SW480 (cell line): ENCODE data around the gene ZNF821.
"Not testable (repeated sequence)": the region's sequence is repeated elsewhere in the genome, so short reads cannot be mapped to it uniquely, and the experiment has no call there.

Source experiments
- DNase-seq: peaks from one replicate; pipeline ENCODE4 v3.0.0-alpha.2; 2016; ENCODE audit warnings: low spot score

Gene ZNF821

GRCh38 chr16:71859762-71860521, 24.0 kb downstream of the ZNF821 start:
- DNase-seq = no peak

- no peak for DNase-seq
These were observed 27.9 kb downstream of the ZNF821 start for GRCh38 chr16:71855937-71856662.

GRCh38 chr16:71854369-71854948, 29.5 kb downstream of the ZNF821 start:
- DNase-seq = no peak

GRCh38 chr16:71853413-71853812, 30.6 kb downstream of the ZNF821 start:
- DNase-seq = no peak

- DNase-seq = no peak
These were observed 31.4 kb downstream of the ZNF821 start for GRCh38 chr16:71852561-71852960.

DNA sequence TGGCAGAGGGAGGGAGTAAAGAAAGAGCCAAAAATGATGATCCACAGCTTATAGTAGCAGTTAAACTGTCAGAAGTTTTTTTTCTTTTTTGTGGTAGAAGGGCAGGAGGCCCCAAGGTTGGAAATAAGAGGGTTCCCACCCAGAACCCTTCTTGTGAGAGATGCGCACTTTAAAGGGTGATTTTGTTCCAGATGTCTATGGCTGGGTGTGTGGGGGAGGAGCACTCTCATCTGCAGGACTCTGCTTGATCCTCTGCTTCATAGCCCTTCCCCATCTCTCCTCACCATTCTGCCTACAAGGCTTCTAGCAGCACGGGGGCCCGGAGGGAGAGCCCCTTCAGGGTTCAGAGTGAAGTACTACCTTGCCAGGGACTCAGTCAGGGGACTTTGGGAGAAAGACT, 31.8 kb downstream of the ZNF821 start:
- no peak for DNase-seq

- no peak for DNase-seq
These were observed 32.2 kb downstream of the ZNF821 start for GRCh38 chr16:71851746-71852145.

GRCh38 chr16:71848622-71849021, 35.4 kb downstream of the ZNF821 start:
- DNase-seq = no peak

- no peak for DNase-seq
These were observed 36.9 kb downstream of the ZNF821 start for GRCh38 chr16:71847096-71847495.

- no peak for DNase-seq
These were observed 37.6 kb downstream of the ZNF821 start for GRCh38 chr16:71846431-71846830.

DNA sequence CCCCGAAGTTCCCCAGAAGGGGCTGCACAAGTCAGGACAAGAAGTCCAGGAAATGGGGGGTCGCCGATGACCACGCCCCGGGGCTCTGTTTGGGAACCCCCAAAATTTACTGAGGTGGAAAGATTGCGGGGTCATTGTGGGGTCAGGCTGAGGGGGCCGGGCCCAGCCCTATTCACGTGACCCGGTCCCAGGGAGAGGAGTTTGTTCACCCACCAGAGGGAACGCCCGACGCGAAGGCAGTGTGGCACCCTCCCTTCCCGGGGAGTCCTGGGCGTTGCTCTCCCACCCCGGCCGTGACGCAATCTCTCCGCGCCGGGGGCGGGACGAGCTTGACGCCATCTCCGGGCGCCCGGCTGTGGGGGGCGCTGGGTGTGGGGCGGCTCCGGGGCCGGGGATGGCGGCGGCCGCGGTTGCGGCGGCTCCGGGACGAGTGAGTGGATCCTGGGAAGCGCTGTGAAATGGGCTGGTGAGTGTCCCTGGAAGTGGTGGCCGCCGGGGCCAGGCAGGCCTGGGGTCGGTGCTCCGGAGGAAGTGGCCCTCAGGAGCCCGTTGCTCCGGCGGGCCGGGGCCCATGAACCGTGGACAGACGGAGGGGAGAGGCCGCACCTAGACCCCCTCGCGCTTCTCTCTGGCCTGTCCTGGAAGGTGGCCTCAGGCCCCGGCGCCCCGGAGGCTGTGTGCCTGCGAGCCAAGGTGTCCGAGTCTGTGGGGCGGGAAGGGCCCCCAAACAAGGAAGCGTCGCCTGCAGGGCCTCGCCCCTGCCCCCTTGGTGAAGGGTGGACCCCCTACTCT, 38.1 kb downstream of the ZNF821 start, which contains the start of gene ATXN1L:
ATXN1L (plus strand) TSS at position 338 of the 792 bp plus-strand sequence. CDS start 3,765 bp downstream, outside the sequence.
- peak; percentile 85 for DNase-seq

- no peak for DNase-seq
These were observed 40.4 kb downstream of the ZNF821 start for GRCh38 chr16:71843572-71843971.

DNA sequence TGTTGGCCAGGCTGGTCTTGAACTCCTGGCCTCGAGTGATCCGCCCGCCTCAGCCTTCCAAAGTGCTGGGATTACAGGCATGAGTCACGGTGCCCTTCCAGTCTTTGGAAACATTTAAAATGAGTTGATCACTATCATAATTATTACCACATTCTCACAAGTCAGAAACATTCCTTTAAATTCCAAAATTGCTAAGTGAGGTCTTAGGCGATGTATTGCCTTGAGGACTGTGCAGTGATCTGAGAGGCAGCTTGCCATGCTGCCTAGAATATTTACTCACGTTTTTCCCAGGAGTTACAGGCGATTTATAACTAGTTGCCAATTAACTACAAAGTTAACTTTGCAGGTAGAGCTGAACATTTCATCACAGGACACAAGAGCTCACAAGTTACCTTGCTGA, 43.9 kb downstream of the ZNF821 start:
- DNase-seq = no peak

GRCh38 chr16:71837150-71837549, 46.8 kb downstream of the ZNF821 start:
- no peak for DNase-seq

GRCh38 chr16:71834291-71834690, 49.7 kb downstream of the ZNF821 start:
- no peak for DNase-seq

GRCh38 chr16:71832112-71832511, 51.9 kb downstream of the ZNF821 start:
- not testable (repeated sequence) for DNase-seq

- not testable (repeated sequence) for DNase-seq
These were observed 52.3 kb downstream of the ZNF821 start for GRCh38 chr16:71831698-71832097.

GRCh38 chr16:71830359-71830758, 53.6 kb downstream of the ZNF821 start:
- no peak for DNase-seq

GRCh38 chr16:71826533-71827017, 57.4 kb downstream of the ZNF821 start:
- DNase-seq = no peak

GRCh38 chr16:71817155-71817500, 66.9 kb downstream of the ZNF821 start:
- not testable (repeated sequence) for DNase-seq

GRCh38 chr16:71811261-71811803, 72.7 kb downstream of the ZNF821 start:
- no peak for DNase-seq

GRCh38 chr16:71810155-71810530, 73.8 kb downstream of the ZNF821 start:
- not testable (repeated sequence) for DNase-seq
